ENCODE results near the gene APRT.
"Not testable (repeated sequence)": the region's sequence is repeated elsewhere in the genome, so short reads cannot be mapped to it uniquely, and the experiment has no call there.

Gene APRT

GRCh38 chr16:88774544-88775393 is 37.0 kb downstream of the APRT start:
- H3K4me3 ChIP-seq (ENCODE audit: low read depth, low read length, poor library complexity, severe bottlenecking): no peak overlapping the region
- no peaks in the 10 kb centered on the region for H3K9me3 ChIP-seq (ENCODE audit: low read length)
- H3F3A ChIP-seq (ENCODE audit: insufficient read depth, low read length): no peaks in the 10 kb centered on the region
- no peak overlapping the region for H2AFZ ChIP-seq (ENCODE audit: low read length)
- H3K79me2 ChIP-seq (ENCODE audit: insufficient read depth, low read length): no peaks in the 10 kb centered on the region
- H3K36me3 ChIP-seq (ENCODE audit: insufficient read depth, low read length): no peaks in the 10 kb centered on the region
- no peak overlapping the region for H3K4me2 ChIP-seq (ENCODE audit: low read length)
- peaks cover 3% of the 10 kb centered on the region; the same call in 1 of the 2 replicates for H3K27me3 ChIP-seq (ENCODE audit: insufficient read depth, low read length)
- H4K20me1 ChIP-seq (ENCODE audit: insufficient read depth, low read length): no peaks in the 10 kb centered on the region
- H3K4me1 ChIP-seq (ENCODE audit: insufficient read depth, low read length, severe bottlenecking): peaks cover 16% of the 10 kb centered on the region
- no peak overlapping the region for H3K9ac ChIP-seq (ENCODE audit: low read length)
- H3K27ac ChIP-seq (ENCODE audit: low read depth, low read length, poor library complexity, severe bottlenecking): no peak overlapping the region
- no peaks in the 10 kb centered on the region for H3K9me2 ChIP-seq (ENCODE audit: low read depth, low read length)
- TF ChIP-seq CTCF (IDR thresholded peaks at IDR 0.05; ENCODE audit: low read length) (no peak), EZH2 (IDR thresholded peaks at IDR 0.05; ENCODE audit: borderline replicate concordance, low read length) (no peak)

GRCh38 chr16:88773812-88774291 is 37.9 kb downstream of the APRT start:
- TF ChIP-seq EZH2 (IDR thresholded peaks at IDR 0.05; ENCODE audit: borderline replicate concordance, low read length) (no peak), CTCF (IDR thresholded peaks at IDR 0.05; ENCODE audit: low read length) (no peak)
- Histone ChIP-seq H3K4me3 (ENCODE audit: low read depth, low read length, poor library complexity, severe bottlenecking) (no peak overlapping the region), H3K27me3 (ENCODE audit: insufficient read depth, low read length) (peaks cover 3% of the 10 kb centered on the region; the same call in 1 of the 2 replicates), H3K79me2 (ENCODE audit: insufficient read depth, low read length) (no peaks in the 10 kb centered on the region), H3K9me3 (ENCODE audit: low read length) (no peaks in the 10 kb centered on the region), H4K20me1 (ENCODE audit: insufficient read depth, low read length) (no peaks in the 10 kb centered on the region), H3F3A (ENCODE audit: insufficient read depth, low read length) (no peaks in the 10 kb centered on the region), H3K9me2 (ENCODE audit: low read depth, low read length) (no peaks in the 10 kb centered on the region), H3K4me1 (ENCODE audit: insufficient read depth, low read length, severe bottlenecking) (peaks cover 17% of the 10 kb centered on the region), H3K27ac (ENCODE audit: low read depth, low read length, poor library complexity, severe bottlenecking) (no peak overlapping the region), H3K4me2 (ENCODE audit: low read length) (no peak overlapping the region), H3K9ac (ENCODE audit: low read length) (no peak overlapping the region), H2AFZ (ENCODE audit: low read length) (no peak overlapping the region), H3K36me3 (ENCODE audit: insufficient read depth, low read length) (no peaks in the 10 kb centered on the region)

- no peak overlapping the region for H3K4me3 ChIP-seq (ENCODE audit: low read depth, low read length, poor library complexity, severe bottlenecking)
- H3K9me3 ChIP-seq (ENCODE audit: low read length): no peaks in the 10 kb centered on the region
- H3K4me1 ChIP-seq (ENCODE audit: insufficient read depth, low read length, severe bottlenecking): peaks cover 17% of the 10 kb centered on the region
- no peaks in the 10 kb centered on the region for H3K36me3 ChIP-seq (ENCODE audit: insufficient read depth, low read length)
- TF ChIP-seq CTCF (IDR thresholded peaks at IDR 0.05; ENCODE audit: low read length) (no peak), EZH2 (IDR thresholded peaks at IDR 0.05; ENCODE audit: borderline replicate concordance, low read length) (no peak)
- no peak overlapping the region for H3K4me2 ChIP-seq (ENCODE audit: low read length)
- no peaks in the 10 kb centered on the region for H3K9me2 ChIP-seq (ENCODE audit: low read depth, low read length)
- no peak overlapping the region for H2AFZ ChIP-seq (ENCODE audit: low read length)
- no peaks in the 10 kb centered on the region for H3K79me2 ChIP-seq (ENCODE audit: insufficient read depth, low read length)
- H3K27me3 ChIP-seq (ENCODE audit: insufficient read depth, low read length): peaks cover 3% of the 10 kb centered on the region; the same call in 1 of the 2 replicates
- no peaks in the 10 kb centered on the region for H4K20me1 ChIP-seq (ENCODE audit: insufficient read depth, low read length)
- no peak overlapping the region for H3K9ac ChIP-seq (ENCODE audit: low read length)
- no peak overlapping the region for H3K27ac ChIP-seq (ENCODE audit: low read depth, low read length, poor library complexity, severe bottlenecking)
- H3F3A ChIP-seq (ENCODE audit: insufficient read depth, low read length): no peaks in the 10 kb centered on the region
Observed at GRCh38 chr16:88772871-88773811, 38.6 kb downstream of the APRT start.

- not testable (repeated sequence) for H3K27ac ChIP-seq (ENCODE audit: low read depth, low read length, poor library complexity, severe bottlenecking); H3K79me2 ChIP-seq (ENCODE audit: insufficient read depth, low read length); H3F3A ChIP-seq (ENCODE audit: insufficient read depth, low read length); H3K27me3 ChIP-seq (ENCODE audit: insufficient read depth, low read length); H3K4me3 ChIP-seq (ENCODE audit: low read depth, low read length, poor library complexity, severe bottlenecking); H2AFZ ChIP-seq (ENCODE audit: low read length); H3K36me3 ChIP-seq (ENCODE audit: insufficient read depth, low read length); H3K9me2 ChIP-seq (ENCODE audit: low read depth, low read length); H3K9me3 ChIP-seq (ENCODE audit: low read length); H3K9ac ChIP-seq (ENCODE audit: low read length); H3K4me2 ChIP-seq (ENCODE audit: low read length); H4K20me1 ChIP-seq (ENCODE audit: insufficient read depth, low read length)
- H3K4me1 ChIP-seq (ENCODE audit: insufficient read depth, low read length, severe bottlenecking): peaks cover 17% of the 10 kb centered on the region
Observed at GRCh38 chr16:88771781-88772180, 39.9 kb downstream of the APRT start.

All from OCI-LY1 (cell line).